Nephron (organoid): ENCODE results near the gene SLC8A1.

Source experiments
- H3K27ac Mint-ChIP-seq, 3 experiments: 2 replicates each; pipeline ENCODE4 v1.8.0; 2020; ENCODE audit warnings: mixed read lengths in 3 of 3, mild to moderate bottlenecking in 2 of 3, moderate library complexity in 1 of 3
- H3K27me3 Mint-ChIP-seq: 2 replicates; pipeline ENCODE4 v1.8.0; 2021; ENCODE audit warnings: low read depth, mild to moderate bottlenecking, moderate library complexity, mixed read lengths
- H3K36me3 Mint-ChIP-seq: 2 replicates; pipeline ENCODE4 v1.8.0; 2020; ENCODE audit warnings: low read depth, mixed read lengths
- H3K4me1 Mint-ChIP-seq: 2 replicates; pipeline ENCODE4 v1.8.0; 2020; ENCODE audit warnings: mixed read lengths
- H3K4me3 Mint-ChIP-seq, 3 experiments: 2 replicates each; pipeline ENCODE4 v1.8.0; 2020; ENCODE audit warnings: mild to moderate bottlenecking in 3 of 3, mixed read lengths in 3 of 3, moderate library complexity in 2 of 3
- H3K9me3 Mint-ChIP-seq: 2 replicates; pipeline ENCODE4 v1.8.0; 2020; ENCODE audit warnings: mixed read lengths
- CTCF ChIP-seq, 3 experiments: fragments of 200-600 bp; sonication (generic); IDR thresholded peaks; one replicate each; pipeline ENCODE4 v1.5.0; 2021; ENCODE audit warnings: antibody characterized with exemption in 3 of 3; ENCODE audit not compliant: unreplicated experiment in 3 of 3

Gene SLC8A1

DNA sequence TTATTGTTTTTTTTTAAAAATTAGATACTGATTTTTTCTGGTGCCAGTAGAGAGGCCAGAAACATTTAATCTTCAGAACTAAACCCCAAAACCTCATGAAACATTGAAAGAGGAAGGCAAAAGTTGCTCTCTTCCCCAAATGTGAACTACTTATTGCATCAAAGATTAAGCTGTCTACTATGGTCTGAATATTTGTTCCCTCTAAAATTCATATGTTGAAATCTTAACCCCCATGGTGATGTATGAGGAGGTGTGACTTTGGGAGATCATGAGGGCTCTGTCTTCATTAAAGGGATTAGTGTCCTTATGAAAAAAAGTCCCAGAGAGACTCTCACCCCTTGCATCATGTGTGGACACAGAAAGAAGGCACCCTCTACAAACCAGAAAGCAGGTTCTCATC lies 28.2 kb upstream of the SLC8A1 start:
- no peak for TF ChIP-seq CTCF (IDR thresholded peaks at IDR 0.05; ENCODE audit: unreplicated experiment in 3 of 3)
- H3K27me3 Mint-ChIP-seq, result peaks cover 7% of the 10 kb centered on the region
- peaks cover 2% of the 10 kb centered on the region for H3K9me3 Mint-ChIP-seq
- no peaks in the 10 kb centered on the region for H3K36me3 Mint-ChIP-seq
- H3K27ac Mint-ChIP-seq, result no peak overlapping the region
- no peak overlapping the region for H3K4me3 Mint-ChIP-seq
- no peaks in the 10 kb centered on the region for H3K4me1 Mint-ChIP-seq

DNA sequence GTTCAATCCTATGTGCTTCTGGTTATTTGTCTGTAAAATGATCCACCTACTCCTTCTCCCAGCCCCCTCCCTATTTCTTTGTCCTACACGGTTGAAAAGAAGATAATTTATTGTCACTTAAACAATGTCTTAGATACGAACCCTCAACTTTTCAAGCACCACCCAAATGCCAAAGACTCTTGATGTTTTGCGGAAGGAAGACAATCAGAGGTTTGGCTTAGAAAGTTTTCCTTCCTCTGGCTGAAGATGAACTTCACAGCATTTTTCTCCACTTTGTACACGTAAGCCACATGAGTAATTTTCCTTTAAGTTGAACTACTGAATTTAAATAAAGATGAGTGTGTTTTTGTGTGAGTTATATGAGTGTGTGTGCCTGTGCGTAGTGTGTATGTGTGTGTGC lies 25.5 kb upstream of the SLC8A1 start:
- no peak overlapping the region for H3K27ac Mint-ChIP-seq
- peaks cover 13% of the 10 kb centered on the region for H3K27me3 Mint-ChIP-seq
- H3K4me1 Mint-ChIP-seq, result no peaks in the 10 kb centered on the region
- no peaks in the 10 kb centered on the region for H3K36me3 Mint-ChIP-seq
- H3K9me3 Mint-ChIP-seq, result no peaks in the 10 kb centered on the region
- TF ChIP-seq CTCF (IDR thresholded peaks at IDR 0.05; ENCODE audit: unreplicated experiment in 3 of 3), result no peak
- H3K4me3 Mint-ChIP-seq, result no peak overlapping the region

DNA sequence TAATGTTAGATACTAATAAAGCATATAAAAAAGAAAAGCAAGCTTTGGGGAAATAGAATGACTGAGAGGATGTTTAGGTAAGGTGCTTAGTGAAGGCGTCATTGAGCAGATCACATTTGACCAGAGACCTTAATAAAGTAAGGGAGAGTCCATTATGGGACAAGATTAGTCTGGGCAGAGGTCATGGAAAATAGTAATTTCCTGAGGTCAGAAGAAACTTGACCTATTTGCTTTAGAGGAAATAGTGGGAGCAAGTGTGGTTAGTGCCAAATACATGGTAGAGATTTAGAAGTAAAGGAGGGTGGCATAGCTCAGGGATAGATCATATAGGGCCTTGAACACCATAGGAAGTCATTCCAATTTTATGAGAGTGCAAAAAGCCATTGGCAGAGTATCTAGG lies 24.5 kb upstream of the SLC8A1 start:
- Mint-ChIP-seq H3K36me3 (no peaks in the 10 kb centered on the region), H3K27ac (no peak overlapping the region), H3K9me3 (no peaks in the 10 kb centered on the region), H3K4me1 (peaks cover under 1% of the 10 kb centered on the region), H3K27me3 (peaks cover 17% of the 10 kb centered on the region), H3K4me3 (no peak overlapping the region)
- no peak for TF ChIP-seq CTCF (IDR thresholded peaks at IDR 0.05; ENCODE audit: unreplicated experiment in 3 of 3)

DNA sequence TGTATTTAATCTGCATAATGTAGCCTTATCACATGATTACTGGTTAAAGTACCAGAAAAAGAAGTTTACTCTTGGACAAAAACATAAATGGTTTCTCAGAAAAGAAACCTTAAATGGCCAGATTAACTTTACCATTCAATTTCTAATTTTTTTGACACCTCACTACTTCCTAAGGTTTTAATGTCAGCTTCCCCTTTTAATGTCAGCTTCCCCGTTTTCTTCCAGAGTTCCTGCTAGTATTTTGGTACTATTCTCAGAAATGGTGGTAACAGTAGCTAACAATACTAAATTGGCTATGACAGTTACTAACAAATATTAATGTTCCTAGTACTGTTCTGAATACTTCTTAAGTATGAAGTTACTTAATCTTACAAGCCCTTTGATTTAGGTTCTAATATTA lies 22.4 kb upstream of the SLC8A1 start:
- Mint-ChIP-seq H3K4me1 (peaks cover 7% of the 10 kb centered on the region), H3K27me3 (peaks cover 22% of the 10 kb centered on the region)
- TF ChIP-seq CTCF (IDR thresholded peaks at IDR 0.05; ENCODE audit: unreplicated experiment in 3 of 3), result no peak

DNA sequence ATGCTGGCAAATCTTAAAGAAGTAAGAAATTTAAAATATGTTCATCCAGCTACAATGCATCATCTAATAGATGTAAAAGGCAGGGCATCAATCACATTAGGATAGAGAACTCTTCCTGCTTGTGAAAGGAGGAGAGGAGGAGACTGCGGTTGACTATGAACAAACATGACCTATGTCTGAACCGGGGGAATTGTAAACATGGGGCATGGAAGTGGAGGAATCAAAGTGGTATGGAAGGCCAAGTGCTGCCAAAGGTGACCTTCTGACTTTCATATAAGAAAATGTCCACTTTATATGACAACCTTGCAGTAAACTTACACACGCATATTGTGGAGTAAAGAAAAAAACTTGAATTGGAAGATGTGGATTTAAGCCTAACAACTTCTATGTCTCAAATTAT lies 20.0 kb upstream of the SLC8A1 start:
- peak overlapping the region in 1 of 3 experiments; percentile 40 for H3K27ac Mint-ChIP-seq
- H3K4me3 Mint-ChIP-seq, result no peak overlapping the region
- H3K4me1 Mint-ChIP-seq, result peaks cover 7% of the 10 kb centered on the region
- H3K36me3 Mint-ChIP-seq, result no peaks in the 10 kb centered on the region
- no peaks in the 10 kb centered on the region for H3K9me3 Mint-ChIP-seq
- no peak for TF ChIP-seq CTCF (IDR thresholded peaks at IDR 0.05; ENCODE audit: unreplicated experiment in 3 of 3)
- H3K27me3 Mint-ChIP-seq, result peaks cover 18% of the 10 kb centered on the region

More for the DNA sequence above, 22.4 kb upstream of the SLC8A1 start:
- H3K27ac Mint-ChIP-seq, result no peak overlapping the region
- H3K36me3 Mint-ChIP-seq, result no peaks in the 10 kb centered on the region
- H3K4me3 Mint-ChIP-seq, result no peak overlapping the region
- no peaks in the 10 kb centered on the region for H3K9me3 Mint-ChIP-seq
